GM12878 (cell line): Measurements from ENCODE around the gene PNMT. TPM values are rescaled to one million over a fixed set of nuclear protein-coding genes. Genes with fewer than 3 reads are reported as not detected.

ENCODE experiments used
- BCL11A ChIP-seq: IDR thresholded peaks from 2 replicates; pipeline ENCODE4 v1.6.1; 2011; ENCODE audit warnings: low read depth, low read length
- BMI1 ChIP-seq: fragments of 450-650 bp; IDR thresholded peaks from 2 replicates; pipeline ENCODE4 v1.6.1; 2016; ENCODE audit warnings: mild to moderate bottlenecking, moderate library complexity, borderline replicate concordance
- CHD4 ChIP-seq: fragments of 200-600 bp; sonication (generic); IDR thresholded peaks from 2 replicates; pipeline ENCODE4 v1.6.1; 2016; ENCODE audit warnings: mild to moderate bottlenecking
- CREB1 ChIP-seq: IDR thresholded peaks from 2 replicates; pipeline ENCODE4 v1.6.1; 2012; ENCODE audit warnings: low read depth, mild to moderate bottlenecking, inconsistent platforms
- DPF2 ChIP-seq: fragments of 450-650 bp; IDR thresholded peaks from 2 replicates; pipeline ENCODE4 v1.6.1; 2017; ENCODE audit warnings: mild to moderate bottlenecking
- FOXK2 ChIP-seq: fragments of 450-650 bp; IDR thresholded peaks from 2 replicates; pipeline ENCODE4 v1.6.1; 2017; ENCODE audit warnings: mild to moderate bottlenecking, moderate library complexity
- HDAC2 ChIP-seq: fragments of 200-600 bp; sonication (generic); IDR thresholded peaks from 2 replicates; pipeline ENCODE4 v1.6.1; 2017
- HDGF ChIP-seq: fragments of 450-650 bp; IDR thresholded peaks from 2 replicates; pipeline ENCODE4 v1.6.1; 2016; ENCODE audit warnings: antibody characterized with exemption
- KLF5 ChIP-seq: fragments of 450-650 bp; IDR thresholded peaks from 2 replicates; pipeline ENCODE4 v1.6.1; 2014; ENCODE audit warnings: mild to moderate bottlenecking; ENCODE audit not compliant: partially characterized antibody
- MTA2 ChIP-seq: fragments of 450-650 bp; IDR thresholded peaks from 2 replicates; pipeline ENCODE4 v1.6.1; 2016; ENCODE audit warnings: low read depth, mild to moderate bottlenecking, moderate library complexity
- NFIC ChIP-seq: IDR thresholded peaks from 2 replicates; pipeline ENCODE4 v1.6.1; 2012; ENCODE audit warnings: low read depth, mild to moderate bottlenecking, inconsistent platforms, low read length, moderate library complexity
- NR2C1 ChIP-seq: fragments of 450-650 bp; IDR thresholded peaks from 2 replicates; pipeline ENCODE4 v1.6.1; 2017; ENCODE audit warnings: antibody characterized with exemption, mild to moderate bottlenecking, moderate library complexity
- NR2C2 ChIP-seq: IDR thresholded peaks from 2 replicates; pipeline ENCODE4 v1.6.1; 2011; ENCODE audit warnings: borderline replicate concordance, low read depth; ENCODE audit not compliant: control insufficient read depth, insufficient read length
- PAX5 ChIP-seq: IDR thresholded peaks from 2 replicates; pipeline ENCODE4 v1.6.1; 2011; ENCODE audit warnings: low read depth, low read length, borderline replicate concordance
- PAX8 ChIP-seq: fragments of 450-650 bp; IDR thresholded peaks from 2 replicates; pipeline ENCODE4 v1.6.1; 2017; ENCODE audit warnings: mild to moderate bottlenecking, moderate library complexity
- RAD21 ChIP-seq: IDR thresholded peaks from 2 replicates; pipeline ENCODE4 v1.6.1; 2011; ENCODE audit warnings: mild to moderate bottlenecking, low read depth, low read length, moderate library complexity; ENCODE audit not compliant: insufficient read depth
- RB1 ChIP-seq: fragments of 450-650 bp; formaldehyde crosslinking; IDR thresholded peaks from 2 replicates; pipeline ENCODE4 v1.6.1; 2017; ENCODE audit warnings: mild to moderate bottlenecking, borderline replicate concordance
- RCOR1 ChIP-seq: conservative IDR thresholded peaks from 2 replicates; pipeline ENCODE4 v1.6.1; 2012; ENCODE audit warnings: low read depth, low read length, improper control_type of control experiment
- RUNX3 ChIP-seq: IDR thresholded peaks from 2 replicates; pipeline ENCODE4 v1.6.1; 2012; ENCODE audit warnings: low read length, inconsistent platforms
- SMAD5 ChIP-seq: IDR thresholded peaks from 2 replicates; pipeline ENCODE4 v1.6.1; 2016; ENCODE audit warnings: antibody characterized with exemption, low read depth
- SREBF1 ChIP-seq: IDR thresholded peaks from 2 replicates; pipeline ENCODE4 v1.6.1; 2012; ENCODE audit warnings: mild to moderate bottlenecking, low read length
- SRF ChIP-seq, 2 experiments: IDR thresholded peaks; 2 replicates each; pipeline ENCODE4 v1.6.1; 2011; ENCODE audit warnings: low read depth in 2 of 2, low read length in 2 of 2, mild to moderate bottlenecking in 1 of 2, moderate library complexity in 1 of 2
- SUZ12 ChIP-seq: fragments of 200-600 bp; sonication (generic); IDR thresholded peaks from one replicate; pipeline ENCODE4 v1.6.1; 2018; ENCODE audit warnings: antibody characterized with exemption, mild to moderate bottlenecking; ENCODE audit not compliant: unreplicated experiment
- YY1 ChIP-seq: IDR thresholded peaks from 2 replicates; pipeline ENCODE4 v1.6.1; 2011; ENCODE audit warnings: low read depth, mild to moderate bottlenecking, low read length
- ZBED1 ChIP-seq: IDR thresholded peaks from 2 replicates; pipeline ENCODE4 v1.6.1; 2016; ENCODE audit warnings: borderline replicate concordance
- polyA plus RNA-seq, 11 experiments: library from polyadenylated mRNA; depleted of rRNA in 4 of 11; unstranded in 6 of 11; stranded (reverse) in 5 of 11; fragments of >200 nt; fragmentation: Nextera tagmentation in 4 of 11; fragmentation: Illumina TruSeq in 1 of 11; extraction: Ambion mirVana in 4 of 11; extraction: Trizol in 1 of 11; gene quantifications; 1 replicate in 1 of 11; 2 replicates in 10 of 11; pipeline versions ENCODE4 v1.2.1 to v1.2.3, GENCODE V29; 2011 to 2016; ENCODE audit warnings: inconsistent platforms in 2 of 11, missing spikeins in 2 of 11, low read depth in 1 of 11
- total RNA-seq, 4 experiments: library from RNA; depleted of rRNA in 3 of 4; stranded (reverse); fragments of >200 nt in 3 of 4; fragmentation: Illumina TruSeq in 1 of 4; extraction: Trizol in 1 of 4; gene quantifications; 2 replicates each; pipeline versions ENCODE4 v1.2.1 to v1.2.3, GENCODE V29; 2013 to 2021
- TF ChIP-seq, protein P1 (sequence below): fragments of 450-650 bp; IDR thresholded peaks from 2 replicates; pipeline ENCODE4 v1.6.1; 2018; ENCODE audit warnings: mild to moderate bottlenecking, low read depth, moderate library complexity; ENCODE audit not compliant: partially characterized antibody
- TF ChIP-seq, protein P2 (sequence below): fragments of 450-650 bp; IDR thresholded peaks from 2 replicates; pipeline ENCODE4 v1.6.1; 2017; ENCODE audit warnings: borderline replicate concordance
- TF ChIP-seq, protein P3 (sequence below), 3 experiments: IDR thresholded peaks in 2 of 3; conservative IDR thresholded peaks in 1 of 3; 2 replicates each; pipeline ENCODE4 v1.5.1; 2011; ENCODE audit warnings: low read depth in 3 of 3, low read length in 3 of 3, mild to moderate bottlenecking in 3 of 3, control low read depth in 2 of 3, moderate library complexity in 2 of 3, inconsistent platforms in 1 of 3, mixed read lengths in 1 of 3; ENCODE audit not compliant: control insufficient read depth in 2 of 3, insufficient read depth in 1 of 3; ENCODE audit errors: extremely low read depth in 1 of 3

The PNMT gene
- total and polyA plus RNA-seq, 10 of the 15 experiments (the other 5 are each of a cell fraction or from before 2014, with no cell fraction given), result not detected

DNA sequence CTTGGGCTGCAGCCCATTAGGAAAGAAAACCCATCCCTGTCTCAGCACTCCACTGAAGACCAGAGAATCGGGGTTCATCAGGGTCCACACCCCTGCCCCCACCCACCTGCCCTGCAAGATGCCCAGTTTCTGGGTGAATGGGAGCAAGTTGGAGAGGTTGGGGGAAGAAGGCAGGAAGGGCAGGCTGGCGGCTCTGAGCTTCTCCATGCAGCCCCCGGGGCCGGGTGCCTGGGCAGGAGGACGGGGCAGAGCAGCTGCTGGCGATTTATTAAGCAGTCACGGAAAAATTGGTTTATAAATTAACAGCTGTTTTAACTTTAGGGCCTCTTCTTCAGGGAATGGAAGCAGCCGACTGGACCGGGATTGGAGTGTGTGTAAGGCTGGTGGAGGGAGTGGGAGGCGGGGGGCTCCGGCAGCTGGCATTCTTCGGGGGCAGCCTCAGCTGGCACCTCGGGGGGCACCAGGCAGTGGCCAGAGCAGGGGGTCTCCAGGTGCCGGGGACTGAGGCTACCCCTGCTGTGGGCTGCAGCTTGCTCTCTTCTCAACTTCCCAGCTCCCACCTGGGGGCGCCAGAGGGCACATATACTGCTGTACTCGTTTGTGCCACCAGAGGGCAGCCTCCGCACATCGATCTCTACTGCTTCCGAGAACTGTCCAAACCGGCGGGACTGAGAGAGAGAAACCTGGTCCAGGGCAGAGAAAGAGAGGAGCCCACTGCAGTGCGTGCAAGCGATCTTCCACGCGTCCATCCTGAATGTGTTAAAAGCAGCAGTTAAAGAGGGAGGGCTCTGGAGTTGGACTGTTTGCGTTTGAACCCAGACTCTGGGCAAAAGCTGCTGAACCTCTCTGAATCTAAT lies 46.5 kb upstream of the PNMT start (continued):
- TF ChIP-seq ZBED1 (no peak), SMAD5 (no peak), SRF (IDR thresholded peaks at IDR 0.05; ENCODE audit: low read depth in 2 of 2, low read length in 2 of 2) (0 out of 4 replicates have a peak, but pooled peaks of 1 of the 2 experiments have one; percentile 20), PAX8 (no peak), CHD4 (no peak), NR2C1 (no peak), PAX5 (no peak), RUNX3 (no peak), SUZ12 (no peak), KLF5 (no peak), MTA2 (no peak), HDAC2 (no peak), RAD21 (peak; percentile 95), BMI1 (no peak), BCL11A (0 out of 2 replicates have a peak, but pooled peaks have one; percentile 4), RCOR1 (0 out of 2 replicates have a peak, but pooled peaks have one; percentile 30), RB1 (peak; percentile 90; the same call in 1 of the 2 replicates), YY1 (peak; percentile 86), SREBF1 (no peak), NR2C2 (no peak), CREB1 (0 out of 2 replicates have a peak, but pooled peaks have one; percentile 48), DPF2 (no peak), NFIC (no peak), FOXK2 (no peak), HDGF (no peak)
- TF ChIP-seq, protein P1, sequence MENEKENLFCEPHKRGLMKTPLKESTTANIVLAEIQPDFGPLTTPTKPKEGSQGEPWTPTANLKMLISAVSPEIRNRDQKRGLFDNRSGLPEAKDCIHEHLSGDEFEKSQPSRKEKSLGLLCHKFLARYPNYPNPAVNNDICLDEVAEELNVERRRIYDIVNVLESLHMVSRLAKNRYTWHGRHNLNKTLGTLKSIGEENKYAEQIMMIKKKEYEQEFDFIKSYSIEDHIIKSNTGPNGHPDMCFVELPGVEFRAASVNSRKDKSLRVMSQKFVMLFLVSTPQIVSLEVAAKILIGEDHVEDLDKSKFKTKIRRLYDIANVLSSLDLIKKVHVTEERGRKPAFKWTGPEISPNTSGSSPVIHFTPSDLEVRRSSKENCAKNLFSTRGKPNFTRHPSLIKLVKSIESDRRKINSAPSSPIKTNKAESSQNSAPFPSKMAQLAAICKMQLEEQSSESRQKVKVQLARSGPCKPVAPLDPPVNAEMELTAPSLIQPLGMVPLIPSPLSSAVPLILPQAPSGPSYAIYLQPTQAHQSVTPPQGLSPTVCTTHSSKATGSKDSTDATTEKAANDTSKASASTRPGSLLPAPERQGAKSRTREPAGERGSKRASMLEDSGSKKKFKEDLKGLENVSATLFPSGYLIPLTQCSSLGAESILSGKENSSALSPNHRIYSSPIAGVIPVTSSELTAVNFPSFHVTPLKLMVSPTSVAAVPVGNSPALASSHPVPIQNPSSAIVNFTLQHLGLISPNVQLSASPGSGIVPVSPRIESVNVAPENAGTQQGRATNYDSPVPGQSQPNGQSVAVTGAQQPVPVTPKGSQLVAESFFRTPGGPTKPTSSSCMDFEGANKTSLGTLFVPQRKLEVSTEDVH, result no peak
- TF ChIP-seq, protein P2, sequence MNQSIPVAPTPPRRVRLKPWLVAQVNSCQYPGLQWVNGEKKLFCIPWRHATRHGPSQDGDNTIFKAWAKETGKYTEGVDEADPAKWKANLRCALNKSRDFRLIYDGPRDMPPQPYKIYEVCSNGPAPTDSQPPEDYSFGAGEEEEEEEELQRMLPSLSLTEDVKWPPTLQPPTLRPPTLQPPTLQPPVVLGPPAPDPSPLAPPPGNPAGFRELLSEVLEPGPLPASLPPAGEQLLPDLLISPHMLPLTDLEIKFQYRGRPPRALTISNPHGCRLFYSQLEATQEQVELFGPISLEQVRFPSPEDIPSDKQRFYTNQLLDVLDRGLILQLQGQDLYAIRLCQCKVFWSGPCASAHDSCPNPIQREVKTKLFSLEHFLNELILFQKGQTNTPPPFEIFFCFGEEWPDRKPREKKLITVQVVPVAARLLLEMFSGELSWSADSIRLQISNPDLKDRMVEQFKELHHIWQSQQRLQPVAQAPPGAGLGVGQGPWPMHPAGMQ, result no peak
- TF ChIP-seq, protein P3, sequence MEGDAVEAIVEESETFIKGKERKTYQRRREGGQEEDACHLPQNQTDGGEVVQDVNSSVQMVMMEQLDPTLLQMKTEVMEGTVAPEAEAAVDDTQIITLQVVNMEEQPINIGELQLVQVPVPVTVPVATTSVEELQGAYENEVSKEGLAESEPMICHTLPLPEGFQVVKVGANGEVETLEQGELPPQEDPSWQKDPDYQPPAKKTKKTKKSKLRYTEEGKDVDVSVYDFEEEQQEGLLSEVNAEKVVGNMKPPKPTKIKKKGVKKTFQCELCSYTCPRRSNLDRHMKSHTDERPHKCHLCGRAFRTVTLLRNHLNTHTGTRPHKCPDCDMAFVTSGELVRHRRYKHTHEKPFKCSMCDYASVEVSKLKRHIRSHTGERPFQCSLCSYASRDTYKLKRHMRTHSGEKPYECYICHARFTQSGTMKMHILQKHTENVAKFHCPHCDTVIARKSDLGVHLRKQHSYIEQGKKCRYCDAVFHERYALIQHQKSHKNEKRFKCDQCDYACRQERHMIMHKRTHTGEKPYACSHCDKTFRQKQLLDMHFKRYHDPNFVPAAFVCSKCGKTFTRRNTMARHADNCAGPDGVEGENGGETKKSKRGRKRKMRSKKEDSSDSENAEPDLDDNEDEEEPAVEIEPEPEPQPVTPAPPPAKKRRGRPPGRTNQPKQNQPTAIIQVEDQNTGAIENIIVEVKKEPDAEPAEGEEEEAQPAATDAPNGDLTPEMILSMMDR (IDR thresholded peaks at IDR 0.05 in 2 of 3, conservative IDR thresholded peaks at IDR 0.05 in 1 of 3; ENCODE audit: control insufficient read depth in 2 of 3, extremely low read depth in 1 of 3, insufficient read depth in 1 of 3, low read depth in 3 of 3, low read length in 3 of 3), result peak; percentile 100; a peak in 5 of 6 replicates
